Liver (tissue), 9 donors: Measurements from ENCODE around the gene STIM1. TPM values are rescaled to one million over a fixed set of nuclear protein-coding genes. Genes with fewer than 3 reads are reported as not detected.
A peak's percentile ranks its signal among the peaks of the same experiment; 100 is the strongest.

Experiments
- DNase-seq: peaks from one replicate; pipeline ENCODE4 v3.0.0-alpha.2; 2017; ENCODE audit warnings: low spot score
- H3K27ac ChIP-seq, 2 donors: one replicate each; pipeline ENCODE4 v1.7.0; 2013; ENCODE audit warnings: inconsistent platforms in 2 of 2, low read length in 2 of 2, control low read depth in 1 of 2, low read depth in 1 of 2, mild to moderate bottlenecking in 1 of 2
- H3K27me3 ChIP-seq, 4 donors: one replicate each; pipeline versions ENCODE4 v1.6.1 to v1.7.0; 2013; ENCODE audit warnings: low read length in 3 of 4, inconsistent platforms in 1 of 4, mild to moderate bottlenecking in 1 of 4, moderate library complexity in 1 of 4; ENCODE audit not compliant: control insufficient read depth in 4 of 4, insufficient read depth in 4 of 4
- H3K36me3 ChIP-seq, 4 donors: one replicate each; pipeline versions ENCODE4 v1.6.1 to v1.7.0; 2013; ENCODE audit warnings: low read length in 3 of 4, mild to moderate bottlenecking in 3 of 4, low read depth in 1 of 4, moderate library complexity in 1 of 4; ENCODE audit not compliant: control insufficient read depth in 4 of 4, insufficient read depth in 3 of 4
- H3K4me1 ChIP-seq, 4 donors: one replicate each; pipeline versions ENCODE4 v1.6.1 to v1.7.0; 2013; ENCODE audit warnings: low read length in 3 of 4, mild to moderate bottlenecking in 3 of 4, moderate library complexity in 1 of 4; ENCODE audit not compliant: control insufficient read depth in 4 of 4, insufficient read depth in 4 of 4
- H3K4me3 ChIP-seq, 3 donors: one replicate each; pipeline versions ENCODE4 v1.6.1 to v1.7.0; 2013; ENCODE audit warnings: low read length in 3 of 3, control low read depth in 1 of 3, low read depth in 1 of 3, mild to moderate bottlenecking in 1 of 3
- H3K9ac ChIP-seq, 2 donors: one replicate each; pipeline ENCODE4 v1.7.0; 2013; ENCODE audit warnings: low read length in 2 of 2, mild to moderate bottlenecking in 2 of 2, moderate library complexity in 2 of 2, control low read depth in 1 of 2, low read depth in 1 of 2
- H3K9me3 ChIP-seq, 4 donors: one replicate each; pipeline versions ENCODE4 v1.6.1 to v1.7.0; 2013; ENCODE audit warnings: low read length in 3 of 4; ENCODE audit not compliant: control insufficient read depth in 4 of 4
- EGR1 ChIP-seq, 2 donors: IDR thresholded peaks; 2 replicates each; pipeline ENCODE4 v1.6.1; 2016 to 2018; ENCODE audit warnings: antibody characterized with exemption in 2 of 2, low read depth in 2 of 2
- FOXA1 ChIP-seq: IDR thresholded peaks from 2 replicates; pipeline ENCODE4 v1.6.1; 2016; ENCODE audit warnings: antibody characterized with exemption
- FOXA2 ChIP-seq: IDR thresholded peaks from 2 replicates; pipeline ENCODE4 v1.6.1; 2016; ENCODE audit warnings: antibody characterized with exemption
- HNF4A ChIP-seq, 2 donors: conservative IDR thresholded peaks; 2 replicates each; pipeline ENCODE4 v1.6.1; 2016; ENCODE audit warnings: antibody characterized with exemption in 2 of 2, mild to moderate bottlenecking in 2 of 2
- HNF4G ChIP-seq: IDR thresholded peaks from 2 replicates; pipeline ENCODE4 v1.6.1; 2016; ENCODE audit warnings: antibody characterized with exemption
- JUND ChIP-seq, 2 donors: IDR thresholded peaks; 2 replicates each; pipeline ENCODE4 v1.6.1; 2016; ENCODE audit warnings: antibody characterized with exemption in 2 of 2
- NR2F2 ChIP-seq: IDR thresholded peaks from 2 replicates; pipeline ENCODE4 v1.6.1; 2016; ENCODE audit warnings: antibody characterized with exemption
- RAD21 ChIP-seq, 2 donors: IDR thresholded peaks; 2 replicates each; pipeline ENCODE4 v1.6.1; 2016; ENCODE audit warnings: antibody characterized with exemption in 2 of 2, mild to moderate bottlenecking in 2 of 2
- RXRA ChIP-seq, 2 donors: IDR thresholded peaks; 2 replicates each; pipeline ENCODE4 v1.6.1; 2017 to 2018; ENCODE audit warnings: antibody characterized with exemption in 2 of 2, mild to moderate bottlenecking in 1 of 2
- SP1 ChIP-seq: IDR thresholded peaks from 2 replicates; pipeline ENCODE4 v1.6.1; 2018; ENCODE audit warnings: antibody characterized with exemption, mild to moderate bottlenecking
- TAF1 ChIP-seq: conservative IDR thresholded peaks from 2 replicates; pipeline ENCODE4 v1.6.1; 2016; ENCODE audit warnings: antibody characterized with exemption, mild to moderate bottlenecking
- YY1 ChIP-seq: IDR thresholded peaks from 2 replicates; pipeline ENCODE4 v1.6.1; 2016; ENCODE audit warnings: antibody characterized with exemption, mild to moderate bottlenecking
- WGBS: extraction: QIAGEN DNeasy Blood & Tissue Kit; methylation state at CpG from one replicate; pipeline ENCODE4 v1.1.7; 2013; 5-methylcytosine and 5-hydroxymethylcytosine counted together
- polyA plus RNA-seq, 2 donors: library from polyadenylated mRNA; stranded (reverse) in 1 of 2; unstranded in 1 of 2; fragments of 200-250 nt in 1 of 2; fragments of >200 nt in 1 of 2; fragmentation: Nextera tagmentation in 1 of 2; extraction: Ambion mirVana in 1 of 2; gene quantifications; one replicate each; pipeline versions ENCODE4 v1.2.1 to v1.2.3, GENCODE V29; 2013 to 2015
- total RNA-seq, 2 donors: library from RNA; depleted of rRNA; stranded (reverse); fragments of >200 nt; gene quantifications; one replicate each; pipeline ENCODE4 v1.2.3, GENCODE V29; 2014
- TF ChIP-seq, protein P1 (sequence below): IDR thresholded peaks from 2 replicates; pipeline ENCODE4 v1.6.1; 2016; ENCODE audit warnings: antibody characterized with exemption
- TF ChIP-seq, protein P2 (sequence below): IDR thresholded peaks from 2 replicates; pipeline ENCODE4 v1.6.1; 2016; ENCODE audit warnings: antibody characterized with exemption
- TF ChIP-seq, protein P3 (sequence below): fragments of 150-350 bp; IDR thresholded peaks from 2 replicates; pipeline ENCODE4 v1.5.1; 2017; ENCODE audit warnings: improper control_type of control experiment, low read depth, low read length; ENCODE audit not compliant: missing input control
- TF ChIP-seq, protein P4 (sequence below): IDR thresholded peaks from 2 replicates; pipeline ENCODE4 v1.6.1; 2016; ENCODE audit warnings: antibody characterized with exemption
- TF ChIP-seq, protein P5 (sequence below): IDR thresholded peaks from 2 replicates; pipeline ENCODE4 v1.6.1; 2016; ENCODE audit warnings: antibody characterized with exemption, mild to moderate bottlenecking
- donor health status: healthy.
- donor health status: healthy.
- donor health status: healthy.
- donor health status: healthy.
- donor health status: healthy.

Gene STIM1
- total and polyA plus RNA-seq, 4 donors, result 19.7 to 42.9 (median 25.1) TPM

DNA sequence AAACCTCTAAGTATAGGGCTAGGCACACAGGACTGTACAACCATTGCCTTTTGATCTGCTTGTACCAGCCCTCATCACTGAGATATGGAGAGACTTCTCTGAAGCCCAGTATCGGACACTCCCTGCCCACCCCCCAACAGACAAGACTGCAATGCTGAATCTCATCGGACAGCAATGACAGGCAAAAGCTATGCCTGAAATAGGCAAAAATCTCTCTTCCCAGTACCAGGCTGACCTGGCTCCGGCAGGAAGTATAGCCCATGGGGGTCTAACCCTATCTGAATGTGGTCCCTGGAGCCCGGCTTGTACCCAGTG lies 21.2 kb upstream of the STIM1 start:
- 84% methylated on average over 4 of the region's 4 CpGs for WGBS
- Histone ChIP-seq H3K9me3 (no peaks in the 10 kb centered on the region), H3K36me3 (peaks cover 0 to 4% (median 1%) of the 10 kb centered on the region in 4 donors), H3K27me3 (no peaks in the 10 kb centered on the region), H3K4me1 (peaks cover 2 to 15% (median 5%) of the 10 kb centered on the region in 4 donors), H3K4me3 (no peak overlapping the region), H3K9ac (no peak overlapping the region), H3K27ac (peak overlapping the region; percentile 52 to 63)
- TF ChIP-seq HNF4G (no peak), NR2F2 (no peak), SP1 (no peak), FOXA2 (no peak), JUND (IDR thresholded peaks at IDR 0.05) (no peak)
- peak; percentile 61 for DNase-seq

DNA sequence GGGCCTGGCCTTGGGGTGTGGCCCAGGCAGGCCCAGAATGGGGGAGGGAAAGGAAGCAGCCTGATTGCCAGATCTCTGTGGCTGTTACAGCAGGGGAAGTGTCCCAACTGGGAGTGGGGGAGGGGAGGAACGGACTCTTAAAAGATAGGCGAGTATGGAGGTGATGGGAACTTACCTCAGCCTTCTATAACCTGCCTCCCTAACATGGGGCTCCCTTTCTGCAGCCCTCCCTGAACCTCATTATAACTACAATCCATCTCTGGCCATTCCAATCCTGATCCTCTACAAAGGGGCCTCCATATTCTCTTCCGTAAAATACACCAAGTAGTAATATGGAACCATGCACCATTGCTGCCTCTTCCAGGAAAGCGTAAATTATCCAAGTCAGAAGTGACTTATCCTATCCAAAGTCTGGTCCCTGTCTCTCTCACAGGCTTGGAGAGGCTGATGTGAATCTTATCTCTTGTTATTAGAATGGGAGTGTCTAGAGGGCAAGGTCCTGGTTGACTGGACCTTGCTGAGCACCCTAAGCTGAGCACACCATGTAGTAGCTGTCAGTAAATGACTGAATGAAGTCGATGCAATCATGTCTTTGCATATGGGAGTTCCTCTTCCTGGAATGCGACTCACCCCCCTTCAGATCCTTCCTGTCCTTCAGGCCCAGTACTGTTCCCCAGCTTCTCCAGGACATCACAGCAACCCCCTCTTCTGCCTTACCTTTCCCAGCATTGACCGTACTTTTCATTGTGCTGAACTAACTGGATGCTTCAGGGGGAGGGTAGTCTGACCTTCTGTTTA lies 20.6 kb upstream of the STIM1 start:
- H3K9ac ChIP-seq, result no peak overlapping the region

More for the DNA sequence above, 20.6 kb upstream of the STIM1 start:
- 78% methylated on average over 7 of the region's 7 CpGs for WGBS
- TF ChIP-seq, protein P1, sequence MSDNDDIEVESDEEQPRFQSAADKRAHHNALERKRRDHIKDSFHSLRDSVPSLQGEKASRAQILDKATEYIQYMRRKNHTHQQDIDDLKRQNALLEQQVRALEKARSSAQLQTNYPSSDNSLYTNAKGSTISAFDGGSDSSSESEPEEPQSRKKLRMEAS, result no peak
- TF ChIP-seq, protein P2, sequence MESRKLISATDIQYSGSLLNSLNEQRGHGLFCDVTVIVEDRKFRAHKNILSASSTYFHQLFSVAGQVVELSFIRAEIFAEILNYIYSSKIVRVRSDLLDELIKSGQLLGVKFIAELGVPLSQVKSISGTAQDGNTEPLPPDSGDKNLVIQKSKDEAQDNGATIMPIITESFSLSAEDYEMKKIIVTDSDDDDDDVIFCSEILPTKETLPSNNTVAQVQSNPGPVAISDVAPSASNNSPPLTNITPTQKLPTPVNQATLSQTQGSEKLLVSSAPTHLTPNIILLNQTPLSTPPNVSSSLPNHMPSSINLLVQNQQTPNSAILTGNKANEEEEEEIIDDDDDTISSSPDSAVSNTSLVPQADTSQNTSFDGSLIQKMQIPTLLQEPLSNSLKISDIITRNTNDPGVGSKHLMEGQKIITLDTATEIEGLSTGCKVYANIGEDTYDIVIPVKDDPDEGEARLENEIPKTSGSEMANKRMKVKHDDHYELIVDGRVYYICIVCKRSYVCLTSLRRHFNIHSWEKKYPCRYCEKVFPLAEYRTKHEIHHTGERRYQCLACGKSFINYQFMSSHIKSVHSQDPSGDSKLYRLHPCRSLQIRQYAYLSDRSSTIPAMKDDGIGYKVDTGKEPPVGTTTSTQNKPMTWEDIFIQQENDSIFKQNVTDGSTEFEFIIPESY, result no peak
- no peak for TF ChIP-seq RXRA (IDR thresholded peaks at IDR 0.05)
- no peak for TF ChIP-seq YY1
- no peak for TF ChIP-seq HNF4A (conservative IDR thresholded peaks at IDR 0.05)
- TF ChIP-seq SP1, result no peak
- TF ChIP-seq, protein P3, sequence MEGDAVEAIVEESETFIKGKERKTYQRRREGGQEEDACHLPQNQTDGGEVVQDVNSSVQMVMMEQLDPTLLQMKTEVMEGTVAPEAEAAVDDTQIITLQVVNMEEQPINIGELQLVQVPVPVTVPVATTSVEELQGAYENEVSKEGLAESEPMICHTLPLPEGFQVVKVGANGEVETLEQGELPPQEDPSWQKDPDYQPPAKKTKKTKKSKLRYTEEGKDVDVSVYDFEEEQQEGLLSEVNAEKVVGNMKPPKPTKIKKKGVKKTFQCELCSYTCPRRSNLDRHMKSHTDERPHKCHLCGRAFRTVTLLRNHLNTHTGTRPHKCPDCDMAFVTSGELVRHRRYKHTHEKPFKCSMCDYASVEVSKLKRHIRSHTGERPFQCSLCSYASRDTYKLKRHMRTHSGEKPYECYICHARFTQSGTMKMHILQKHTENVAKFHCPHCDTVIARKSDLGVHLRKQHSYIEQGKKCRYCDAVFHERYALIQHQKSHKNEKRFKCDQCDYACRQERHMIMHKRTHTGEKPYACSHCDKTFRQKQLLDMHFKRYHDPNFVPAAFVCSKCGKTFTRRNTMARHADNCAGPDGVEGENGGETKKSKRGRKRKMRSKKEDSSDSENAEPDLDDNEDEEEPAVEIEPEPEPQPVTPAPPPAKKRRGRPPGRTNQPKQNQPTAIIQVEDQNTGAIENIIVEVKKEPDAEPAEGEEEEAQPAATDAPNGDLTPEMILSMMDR, result no peak
- TF ChIP-seq, protein P4, sequence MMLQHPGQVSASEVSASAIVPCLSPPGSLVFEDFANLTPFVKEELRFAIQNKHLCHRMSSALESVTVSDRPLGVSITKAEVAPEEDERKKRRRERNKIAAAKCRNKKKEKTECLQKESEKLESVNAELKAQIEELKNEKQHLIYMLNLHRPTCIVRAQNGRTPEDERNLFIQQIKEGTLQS, result no peak
- TF ChIP-seq, protein P5, sequence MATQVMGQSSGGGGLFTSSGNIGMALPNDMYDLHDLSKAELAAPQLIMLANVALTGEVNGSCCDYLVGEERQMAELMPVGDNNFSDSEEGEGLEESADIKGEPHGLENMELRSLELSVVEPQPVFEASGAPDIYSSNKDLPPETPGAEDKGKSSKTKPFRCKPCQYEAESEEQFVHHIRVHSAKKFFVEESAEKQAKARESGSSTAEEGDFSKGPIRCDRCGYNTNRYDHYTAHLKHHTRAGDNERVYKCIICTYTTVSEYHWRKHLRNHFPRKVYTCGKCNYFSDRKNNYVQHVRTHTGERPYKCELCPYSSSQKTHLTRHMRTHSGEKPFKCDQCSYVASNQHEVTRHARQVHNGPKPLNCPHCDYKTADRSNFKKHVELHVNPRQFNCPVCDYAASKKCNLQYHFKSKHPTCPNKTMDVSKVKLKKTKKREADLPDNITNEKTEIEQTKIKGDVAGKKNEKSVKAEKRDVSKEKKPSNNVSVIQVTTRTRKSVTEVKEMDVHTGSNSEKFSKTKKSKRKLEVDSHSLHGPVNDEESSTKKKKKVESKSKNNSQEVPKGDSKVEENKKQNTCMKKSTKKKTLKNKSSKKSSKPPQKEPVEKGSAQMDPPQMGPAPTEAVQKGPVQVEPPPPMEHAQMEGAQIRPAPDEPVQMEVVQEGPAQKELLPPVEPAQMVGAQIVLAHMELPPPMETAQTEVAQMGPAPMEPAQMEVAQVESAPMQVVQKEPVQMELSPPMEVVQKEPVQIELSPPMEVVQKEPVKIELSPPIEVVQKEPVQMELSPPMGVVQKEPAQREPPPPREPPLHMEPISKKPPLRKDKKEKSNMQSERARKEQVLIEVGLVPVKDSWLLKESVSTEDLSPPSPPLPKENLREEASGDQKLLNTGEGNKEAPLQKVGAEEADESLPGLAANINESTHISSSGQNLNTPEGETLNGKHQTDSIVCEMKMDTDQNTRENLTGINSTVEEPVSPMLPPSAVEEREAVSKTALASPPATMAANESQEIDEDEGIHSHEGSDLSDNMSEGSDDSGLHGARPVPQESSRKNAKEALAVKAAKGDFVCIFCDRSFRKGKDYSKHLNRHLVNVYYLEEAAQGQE, result no peak
- TF ChIP-seq FOXA1, result no peak
- TF ChIP-seq HNF4G, result no peak
- TF ChIP-seq EGR1 (IDR thresholded peaks at IDR 0.05; ENCODE audit: low read depth in 2 of 2), result no peak
- TF ChIP-seq TAF1, result no peak
- no peak for TF ChIP-seq RAD21 (IDR thresholded peaks at IDR 0.05)
- Histone ChIP-seq H3K4me1 (peaks cover 2 to 17% (median 8%) of the 10 kb centered on the region in 4 donors), H3K36me3 (peaks cover 0 to 3% (median 0%) of the 10 kb centered on the region in 4 donors), H3K9me3 (no peaks in the 10 kb centered on the region), H3K27ac (peak overlapping the region; percentile 52 to 63), H3K4me3 (no peak overlapping the region), H3K27me3 (no peaks in the 10 kb centered on the region)
- DNase-seq, result no peak
